OCI-LY7 (cell line): Measurements from ENCODE around the gene CCK.

Experiments
- CTCF ChIP-seq: fragments of 200-600 bp; sonication (generic); conservative IDR thresholded peaks from 2 replicates; pipeline ENCODE4 v1.5.1; 2014; ENCODE audit warnings: mild to moderate bottlenecking, antibody characterized with exemption, low read length, moderate library complexity, mixed read lengths
- EZH2phosphoT487 ChIP-seq: fragments of 200-600 bp; sonication (generic); IDR thresholded peaks from 2 replicates; pipeline ENCODE4 v1.6.1; 2018; ENCODE audit warnings: low read depth, borderline replicate concordance, mild to moderate bottlenecking, mixed run types, antibody characterized with exemption, low read length, moderate library complexity, mixed read lengths

GRCh38 chr3:42306499-42306898 lies 40.5 kb upstream of the CCK start:
- TF ChIP-seq CTCF (no peak), EZH2phosphoT487 (no peak)
